Measurements from ENCODE around the gene SULF2. TPM values are rescaled to one million over a fixed set of nuclear protein-coding genes. Genes with fewer than 3 reads are reported as not detected.

SULF2 gene
- total RNA-seq, 1 donor from 2014 or later = 79.2 TPM

- DNase-seq (ENCODE audit: low spot score) = no peak
- intact Hi-C loops (cut with DNase I) = no loop called here
- ATAC-seq = no peak
Measured at GRCh38 chr20:47703748-47704147, 81.5 kb downstream of the SULF2 start.

GRCh38 chr20:47701612-47702011, 83.7 kb downstream of the SULF2 start:
- no peak for ATAC-seq

GRCh38 chr20:47700327-47700726, 85.0 kb downstream of the SULF2 start:
- DNase-seq (ENCODE audit: low spot score) (no peak), ATAC-seq (no peak)
- intact Hi-C loops (cut with DNase I) = no loop called here

More at GRCh38 chr20:47701612-47702011, 83.7 kb downstream of the SULF2 start:
- intact Hi-C loops (cut with DNase I) = no loop called here
- no peak for DNase-seq (ENCODE audit: low spot score)

- intact Hi-C loops (cut with DNase I) = no loop called here
- no peak for ATAC-seq
- no peak for DNase-seq (ENCODE audit: low spot score)
Measured at GRCh38 chr20:47699818-47700217, 85.5 kb downstream of the SULF2 start.

GRCh38 chr20:47698142-47698541, 87.1 kb downstream of the SULF2 start:
- intact Hi-C loops (cut with DNase I) = no loop called here
- DNase-seq (ENCODE audit: low spot score) (no peak), ATAC-seq (no peak)

GRCh38 chr20:47696856-47697255, 88.4 kb downstream of the SULF2 start:
- no peak for DNase-seq (ENCODE audit: low spot score)
- ATAC-seq = no peak
- intact Hi-C loops (cut with DNase I) = no loop called here

- no peak for DNase-seq (ENCODE audit: low spot score)
- intact Hi-C loops (cut with DNase I) = no loop called here
Measured at GRCh38 chr20:47694021-47694818, 91.1 kb downstream of the SULF2 start.

GRCh38 chr20:47691625-47692024, 93.7 kb downstream of the SULF2 start:
- ATAC-seq (no peak), DNase-seq (ENCODE audit: low spot score) (no peak)
- intact Hi-C loops (cut with DNase I) = no loop called here

More at GRCh38 chr20:47694021-47694818, 91.1 kb downstream of the SULF2 start:
- no peak for ATAC-seq

- ATAC-seq (no peak), DNase-seq (ENCODE audit: low spot score) (no peak)
- intact Hi-C loops (cut with DNase I) = no loop called here
Measured at GRCh38 chr20:47689731-47690130, 95.5 kb downstream of the SULF2 start.

GRCh38 chr20:47688385-47689381, 96.6 kb downstream of the SULF2 start:
- ATAC-seq (no peak), DNase-seq (ENCODE audit: low spot score) (no peak)
- intact Hi-C loops (cut with DNase I) = no loop called here

GRCh38 chr20:47687095-47687987, 97.9 kb downstream of the SULF2 start:
- ATAC-seq = no peak
- intact Hi-C loops (cut with DNase I) = no loop called here
- no peak for DNase-seq (ENCODE audit: low spot score)

- no peak for DNase-seq (ENCODE audit: low spot score)
- intact Hi-C loops (cut with DNase I) = no loop called here
Measured at GRCh38 chr20:47686545-47686944, 98.7 kb downstream of the SULF2 start.

GRCh38 chr20:47684306-47685080, 100.8 kb downstream of the SULF2 start:
- DNase-seq (ENCODE audit: low spot score) = no peak
- intact Hi-C loops (cut with DNase I) = no loop called here
- ATAC-seq = no peak

More at GRCh38 chr20:47686545-47686944, 98.7 kb downstream of the SULF2 start:
- ATAC-seq = peak; percentile 17

- no peak for ATAC-seq
- DNase-seq (ENCODE audit: low spot score) = no peak
- intact Hi-C loops (cut with DNase I) = no loop called here
Measured at GRCh38 chr20:47682916-47683315, 102.4 kb downstream of the SULF2 start.

GRCh38 chr20:47682028-47682783, 103.1 kb downstream of the SULF2 start:
- peak; percentile 79 for DNase-seq (ENCODE audit: low spot score)
- ATAC-seq = peak; percentile 85
- intact Hi-C loops (cut with DNase I) = no loop called here

- ATAC-seq (no peak), DNase-seq (ENCODE audit: low spot score) (no peak)
- intact Hi-C loops (cut with DNase I) = no loop called here
Measured at GRCh38 chr20:47680804-47681529, 104.3 kb downstream of the SULF2 start.

GRCh38 chr20:47679462-47679861, 105.8 kb downstream of the SULF2 start:
- ATAC-seq = no peak

More at GRCh38 chr20:47679462-47679861, 105.8 kb downstream of the SULF2 start:
- DNase-seq (ENCODE audit: low spot score) = no peak
- intact Hi-C loops (cut with DNase I) = no loop called here
